Activated T-helper 2 cell treated with anti-CD3 and anti-CD28 coated beads, Interferon-gamma antibody, Interleukin-2, Interleukin-4, amounts not matched to agents 10 μg/mL and 5 μg/mL and 100 μg/mL, durations not matched to agents 14 hours and 24 hours and 36 hours (primary cell): ENCODE data around the gene PTPN12. TPM values are rescaled to one million over a fixed set of nuclear protein-coding genes. Genes with fewer than 3 reads are reported as not detected.

Experiments
- DNase-seq: peaks from one replicate; pipeline ENCODE4 v3.0.0; 2021; ENCODE audit warnings: low spot score
- H3K27ac Mint-ChIP-seq: one replicate; pipeline ENCODE4 v1.8.0; 2021; ENCODE audit warnings: mixed read lengths
- H3K27me3 Mint-ChIP-seq: one replicate; pipeline ENCODE4 v1.8.0; 2021; ENCODE audit warnings: low read depth, mixed read lengths
- H3K36me3 Mint-ChIP-seq: one replicate; pipeline ENCODE4 v1.8.0; 2021; ENCODE audit warnings: low read depth, mixed read lengths
- H3K4me1 Mint-ChIP-seq: one replicate; pipeline ENCODE4 v1.8.0; 2021; ENCODE audit warnings: low read depth, mixed read lengths
- H3K4me3 Mint-ChIP-seq: one replicate; pipeline ENCODE4 v1.8.0; 2021; ENCODE audit warnings: low read depth, mild to moderate bottlenecking, moderate library complexity, mixed read lengths
- H3K9me3 Mint-ChIP-seq: one replicate; pipeline ENCODE4 v1.8.0; 2021; ENCODE audit warnings: mixed read lengths
- intact Hi-C: fragments of 100-400 bp; cut with micrococcal nuclease; formaldehyde crosslinking; loops from one replicate; pipeline ENCODE4 v1.15.1; 2023
- total RNA-seq: library from RNA; stranded (reverse); gene quantifications from 2 replicates; pipeline ENCODE4 v1.2.3, GENCODE V29; 2022

The PTPN12 gene
- total RNA-seq, 1 donor from 2014 or later: 10.6 TPM

GRCh38 chr7:77569514-77570232 lies 32.6 kb downstream of the PTPN12 start:
- no peak for DNase-seq
- Mint-ChIP-seq H3K27ac (no peak overlapping the region), H3K4me3 (no peak overlapping the region), H3K36me3 (no peaks in the 10 kb centered on the region), H3K9me3 (no peaks in the 10 kb centered on the region), H3K4me1 (no peaks in the 10 kb centered on the region), H3K27me3 (no peaks in the 10 kb centered on the region)
- intact Hi-C loops: no loop called here

- no peaks in the 10 kb centered on the region for H3K27me3 Mint-ChIP-seq
Observed at GRCh38 chr7:77570330-77571011, 33.4 kb downstream of the PTPN12 start.

GRCh38 chr7:77571801-77572200 lies 34.7 kb downstream of the PTPN12 start:
- H3K4me3 Mint-ChIP-seq: no peak overlapping the region
- DNase-seq: no peak
- no peaks in the 10 kb centered on the region for H3K36me3 Mint-ChIP-seq
- no peak overlapping the region for H3K27ac Mint-ChIP-seq
- H3K9me3 Mint-ChIP-seq: no peaks in the 10 kb centered on the region
- H3K27me3 Mint-ChIP-seq: no peaks in the 10 kb centered on the region
- H3K4me1 Mint-ChIP-seq: no peaks in the 10 kb centered on the region
- intact Hi-C loops: no loop called here

More at GRCh38 chr7:77570330-77571011, 33.4 kb downstream of the PTPN12 start:
- Mint-ChIP-seq H3K4me1 (no peaks in the 10 kb centered on the region), H3K9me3 (no peaks in the 10 kb centered on the region), H3K36me3 (no peaks in the 10 kb centered on the region), H3K4me3 (no peak overlapping the region), H3K27ac (no peak overlapping the region)
- DNase-seq: no peak
- intact Hi-C loops: no loop called here

- no peak for DNase-seq
- intact Hi-C loops: no loop called here
- H3K36me3 Mint-ChIP-seq: no peaks in the 10 kb centered on the region
- no peak overlapping the region for H3K27ac Mint-ChIP-seq
- no peak overlapping the region for H3K4me3 Mint-ChIP-seq
- no peaks in the 10 kb centered on the region for H3K27me3 Mint-ChIP-seq
- H3K9me3 Mint-ChIP-seq: no peaks in the 10 kb centered on the region
- H3K4me1 Mint-ChIP-seq: no peaks in the 10 kb centered on the region
Observed at GRCh38 chr7:77575187-77575586, 38.1 kb downstream of the PTPN12 start.

- DNase-seq: no peak
- Mint-ChIP-seq H3K36me3 (no peaks in the 10 kb centered on the region), H3K27me3 (no peaks in the 10 kb centered on the region), H3K27ac (no peak overlapping the region), H3K9me3 (no peaks in the 10 kb centered on the region), H3K4me1 (no peaks in the 10 kb centered on the region), H3K4me3 (no peak overlapping the region)
- intact Hi-C loops: no loop called here
Observed at GRCh38 chr7:77576856-77577255, 39.8 kb downstream of the PTPN12 start.

- H3K4me3 Mint-ChIP-seq: no peak overlapping the region
- no peaks in the 10 kb centered on the region for H3K36me3 Mint-ChIP-seq
- no peaks in the 10 kb centered on the region for H3K27me3 Mint-ChIP-seq
- no peak overlapping the region for H3K27ac Mint-ChIP-seq
- H3K4me1 Mint-ChIP-seq: no peaks in the 10 kb centered on the region
- DNase-seq: no peak
- intact Hi-C loops: no loop called here
- no peaks in the 10 kb centered on the region for H3K9me3 Mint-ChIP-seq
Observed at GRCh38 chr7:77579797-77580196, 42.7 kb downstream of the PTPN12 start.

GRCh38 chr7:77580762-77581350 lies 43.8 kb downstream of the PTPN12 start:
- intact Hi-C loops: no loop called here
- no peak overlapping the region for H3K4me3 Mint-ChIP-seq
- DNase-seq: no peak
- no peaks in the 10 kb centered on the region for H3K36me3 Mint-ChIP-seq
- no peak overlapping the region for H3K27ac Mint-ChIP-seq
- no peaks in the 10 kb centered on the region for H3K4me1 Mint-ChIP-seq
- H3K9me3 Mint-ChIP-seq: no peaks in the 10 kb centered on the region
- no peaks in the 10 kb centered on the region for H3K27me3 Mint-ChIP-seq

GRCh38 chr7:77587272-77587671 lies 50.2 kb downstream of the PTPN12 start:
- H3K9me3 Mint-ChIP-seq: no peaks in the 10 kb centered on the region
- no peak overlapping the region for H3K4me3 Mint-ChIP-seq
- no peaks in the 10 kb centered on the region for H3K36me3 Mint-ChIP-seq
- H3K4me1 Mint-ChIP-seq: no peaks in the 10 kb centered on the region
- no peak for DNase-seq
- H3K27me3 Mint-ChIP-seq: no peaks in the 10 kb centered on the region
- no peak overlapping the region for H3K27ac Mint-ChIP-seq
- intact Hi-C loops: no loop called here

GRCh38 chr7:77600952-77601351 lies 63.9 kb downstream of the PTPN12 start:
- no peaks in the 10 kb centered on the region for H3K36me3 Mint-ChIP-seq
- no peaks in the 10 kb centered on the region for H3K4me1 Mint-ChIP-seq
- H3K9me3 Mint-ChIP-seq: no peaks in the 10 kb centered on the region
- H3K27ac Mint-ChIP-seq: no peak overlapping the region
- no peak overlapping the region for H3K4me3 Mint-ChIP-seq
- intact Hi-C loops: no loop called here
- H3K27me3 Mint-ChIP-seq: no peaks in the 10 kb centered on the region
- no peak for DNase-seq

- DNase-seq: no peak
- H3K27me3 Mint-ChIP-seq: no peaks in the 10 kb centered on the region
- no peak overlapping the region for H3K27ac Mint-ChIP-seq
- H3K4me1 Mint-ChIP-seq: no peaks in the 10 kb centered on the region
- intact Hi-C loops: no loop called here
- peaks cover 5% of the 10 kb centered on the region for H3K36me3 Mint-ChIP-seq
- no peak overlapping the region for H3K4me3 Mint-ChIP-seq
- no peaks in the 10 kb centered on the region for H3K9me3 Mint-ChIP-seq
Observed at GRCh38 chr7:77606562-77606961, 69.5 kb downstream of the PTPN12 start.

GRCh38 chr7:77619314-77619713 lies 82.2 kb downstream of the PTPN12 start:
- Mint-ChIP-seq H3K36me3 (no peaks in the 10 kb centered on the region), H3K4me3 (no peak overlapping the region), H3K4me1 (no peaks in the 10 kb centered on the region), H3K9me3 (no peaks in the 10 kb centered on the region), H3K27ac (no peak overlapping the region), H3K27me3 (no peaks in the 10 kb centered on the region)
- no peak for DNase-seq
- intact Hi-C loops: no loop called here

GRCh38 chr7:77626586-77627308 lies 89.7 kb downstream of the PTPN12 start:
- Mint-ChIP-seq H3K9me3 (no peaks in the 10 kb centered on the region), H3K4me1 (peaks cover 2% of the 10 kb centered on the region), H3K36me3 (peaks cover 7% of the 10 kb centered on the region), H3K27me3 (no peaks in the 10 kb centered on the region), H3K27ac (no peak overlapping the region), H3K4me3 (no peak overlapping the region)
- DNase-seq: no peak
- intact Hi-C loops: no loop called here

GRCh38 chr7:77627309-77627676 lies 90.2 kb downstream of the PTPN12 start:
- no peaks in the 10 kb centered on the region for H3K27me3 Mint-ChIP-seq

More at GRCh38 chr7:77627309-77627676, 90.2 kb downstream of the PTPN12 start:
- Mint-ChIP-seq H3K36me3 (peaks cover 7% of the 10 kb centered on the region), H3K9me3 (no peaks in the 10 kb centered on the region), H3K4me1 (peaks cover 2% of the 10 kb centered on the region), H3K27ac (no peak overlapping the region), H3K4me3 (no peak overlapping the region)
- DNase-seq: no peak
- intact Hi-C loops: no loop called here
